ENCODE measurements around the gene NHS.

The NHS gene

DNA sequence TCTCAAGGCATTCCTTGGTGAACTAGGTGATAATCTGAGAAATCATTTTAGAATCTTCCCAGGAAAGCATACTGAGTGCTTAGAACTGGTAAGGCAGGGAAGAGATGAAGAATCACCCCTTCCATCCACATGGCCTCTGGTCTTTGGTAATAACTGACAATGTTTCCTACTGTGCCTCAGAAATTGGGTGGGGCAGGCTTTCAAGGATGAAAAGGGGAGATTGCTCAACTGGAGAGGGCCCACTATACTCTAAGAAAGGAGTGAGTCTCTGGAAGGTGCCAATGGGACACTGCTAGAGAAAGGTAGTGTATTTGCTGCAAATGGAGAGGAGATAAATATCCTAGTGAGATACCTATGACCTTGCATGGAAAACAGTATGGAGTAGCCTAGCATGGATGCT, 227.2 kb downstream of the NHS start:
- no peaks in the 10 kb centered on the region for H3K9me3 ChIP-seq
- DNase-seq: no peak
- no peak overlapping the region for H3K4me3 ChIP-seq (ENCODE audit: low read depth, low read length)
- no peaks in the 10 kb centered on the region for H3K4me1 ChIP-seq
- H3K36me3 ChIP-seq: no peaks in the 10 kb centered on the region
- H3K27me3 ChIP-seq: no peaks in the 10 kb centered on the region
- TF ChIP-seq, protein P1, sequence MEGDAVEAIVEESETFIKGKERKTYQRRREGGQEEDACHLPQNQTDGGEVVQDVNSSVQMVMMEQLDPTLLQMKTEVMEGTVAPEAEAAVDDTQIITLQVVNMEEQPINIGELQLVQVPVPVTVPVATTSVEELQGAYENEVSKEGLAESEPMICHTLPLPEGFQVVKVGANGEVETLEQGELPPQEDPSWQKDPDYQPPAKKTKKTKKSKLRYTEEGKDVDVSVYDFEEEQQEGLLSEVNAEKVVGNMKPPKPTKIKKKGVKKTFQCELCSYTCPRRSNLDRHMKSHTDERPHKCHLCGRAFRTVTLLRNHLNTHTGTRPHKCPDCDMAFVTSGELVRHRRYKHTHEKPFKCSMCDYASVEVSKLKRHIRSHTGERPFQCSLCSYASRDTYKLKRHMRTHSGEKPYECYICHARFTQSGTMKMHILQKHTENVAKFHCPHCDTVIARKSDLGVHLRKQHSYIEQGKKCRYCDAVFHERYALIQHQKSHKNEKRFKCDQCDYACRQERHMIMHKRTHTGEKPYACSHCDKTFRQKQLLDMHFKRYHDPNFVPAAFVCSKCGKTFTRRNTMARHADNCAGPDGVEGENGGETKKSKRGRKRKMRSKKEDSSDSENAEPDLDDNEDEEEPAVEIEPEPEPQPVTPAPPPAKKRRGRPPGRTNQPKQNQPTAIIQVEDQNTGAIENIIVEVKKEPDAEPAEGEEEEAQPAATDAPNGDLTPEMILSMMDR (IDR thresholded peaks at IDR 0.05; ENCODE audit: low read depth, low read length): no peak

DNA sequence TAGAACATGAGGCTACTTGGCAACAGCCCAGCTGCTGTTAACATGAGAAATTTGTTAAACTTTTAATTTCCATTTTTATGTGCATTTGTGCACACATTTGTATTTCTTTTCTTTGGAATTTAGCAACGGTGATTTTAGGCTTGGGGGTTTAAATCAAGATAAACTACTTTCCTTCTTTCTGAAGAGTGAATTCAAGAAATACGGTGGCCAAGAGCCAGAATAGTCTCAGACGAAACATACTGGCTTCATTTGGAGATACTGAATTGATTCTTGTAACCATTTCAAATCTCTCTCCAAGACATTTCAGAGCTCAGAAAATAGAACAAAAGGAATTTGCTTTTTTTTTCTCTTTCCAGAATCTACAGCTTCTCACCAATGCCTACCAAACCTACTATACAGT, 228.2 kb downstream of the NHS start:
- no peaks in the 10 kb centered on the region for H3K27me3 ChIP-seq
- TF ChIP-seq, protein P1 (IDR thresholded peaks at IDR 0.05; ENCODE audit: low read depth, low read length): no peak
- DNase-seq: no peak

DNA sequence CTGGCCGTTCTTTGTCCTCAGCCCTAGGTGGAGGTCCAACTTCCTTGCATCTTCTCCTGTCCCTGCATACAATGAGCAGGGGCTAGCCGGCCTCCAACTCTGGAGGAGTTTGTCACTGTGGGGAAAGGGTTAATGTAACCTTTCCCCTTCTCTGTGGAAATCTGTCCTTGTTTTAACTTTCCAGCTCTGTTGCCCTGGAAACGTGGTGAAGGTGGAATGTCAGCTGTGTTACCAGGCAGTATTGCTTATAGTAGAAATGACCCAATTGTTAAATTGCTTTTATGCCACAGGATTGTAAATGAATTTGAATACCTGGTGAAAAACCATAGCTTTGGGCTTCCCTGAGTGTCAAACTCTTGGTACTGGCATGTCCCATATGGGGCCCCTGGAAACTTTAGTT, 230.7 kb downstream of the NHS start:
- H3K9me3 ChIP-seq: no peaks in the 10 kb centered on the region
- TF ChIP-seq, protein P1 (IDR thresholded peaks at IDR 0.05; ENCODE audit: low read depth, low read length): no peak
- H3K36me3 ChIP-seq: no peaks in the 10 kb centered on the region
- DNase-seq: no peak
- H3K4me1 ChIP-seq: no peaks in the 10 kb centered on the region; the same call in 1 of the 2 replicates
- H3K27me3 ChIP-seq: no peaks in the 10 kb centered on the region
- H3K4me3 ChIP-seq (ENCODE audit: low read depth, low read length): no peak overlapping the region

More for the DNA sequence above, 228.2 kb downstream of the NHS start:
- no peaks in the 10 kb centered on the region for H3K4me1 ChIP-seq
- no peak overlapping the region for H3K4me3 ChIP-seq (ENCODE audit: low read depth, low read length)
- no peaks in the 10 kb centered on the region for H3K36me3 ChIP-seq
- no peaks in the 10 kb centered on the region for H3K9me3 ChIP-seq

DNA sequence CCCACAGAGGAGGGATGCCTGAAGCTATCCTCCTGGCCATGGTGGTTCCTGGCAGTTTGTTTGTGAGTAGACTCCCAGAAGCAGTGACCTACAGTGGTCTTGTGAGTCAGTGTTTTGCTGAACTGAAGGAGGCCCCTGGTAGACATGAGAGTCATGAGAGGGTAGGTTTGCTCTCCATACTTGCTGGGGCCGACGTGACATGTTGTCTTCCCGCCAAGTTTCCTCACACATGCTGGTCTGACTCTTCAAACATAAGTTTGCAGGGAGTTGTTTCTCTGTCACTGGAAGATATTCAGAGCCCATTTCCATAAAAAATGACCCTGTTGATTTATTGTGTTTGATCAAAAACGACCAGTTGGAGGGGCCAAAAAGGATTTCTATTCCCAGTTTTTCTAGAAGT, 231.2 kb downstream of the NHS start:
- no peak for DNase-seq
- H3K4me3 ChIP-seq (ENCODE audit: low read depth, low read length): no peak overlapping the region
- no peaks in the 10 kb centered on the region for H3K9me3 ChIP-seq
- no peaks in the 10 kb centered on the region for H3K27me3 ChIP-seq
- H3K4me1 ChIP-seq: no peaks in the 10 kb centered on the region; the same call in 1 of the 2 replicates
- TF ChIP-seq, protein P1 (IDR thresholded peaks at IDR 0.05; ENCODE audit: low read depth, low read length): no peak
- no peaks in the 10 kb centered on the region for H3K36me3 ChIP-seq

DNA sequence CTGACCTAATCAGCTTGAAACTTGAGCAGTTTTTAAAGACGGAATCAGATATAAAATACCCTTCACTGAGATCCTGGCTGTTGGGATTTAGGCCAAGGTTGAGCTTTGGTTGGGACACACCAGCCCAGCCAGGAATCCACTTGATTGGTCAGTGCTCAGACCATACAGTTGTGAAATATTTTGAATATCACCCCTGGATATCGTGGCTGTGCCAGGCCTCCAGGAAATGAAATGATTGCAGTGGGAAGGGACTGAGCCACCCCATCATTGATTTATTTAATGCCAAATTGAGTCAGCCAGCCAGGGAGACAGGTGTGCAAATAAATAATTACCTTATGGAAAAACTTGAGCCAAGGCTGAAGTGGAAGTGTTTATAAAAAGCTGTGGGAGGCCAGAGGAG, 233.9 kb downstream of the NHS start:
- Histone ChIP-seq H3K36me3 (no peaks in the 10 kb centered on the region), H3K4me3 (ENCODE audit: low read depth, low read length) (no peak overlapping the region), H3K4me1 (no peaks in the 10 kb centered on the region; the same call in 1 of the 2 replicates), H3K27me3 (no peaks in the 10 kb centered on the region), H3K9me3 (no peaks in the 10 kb centered on the region)
- TF ChIP-seq, protein P1 (IDR thresholded peaks at IDR 0.05; ENCODE audit: low read depth, low read length): no peak
- no peak for DNase-seq

DNA sequence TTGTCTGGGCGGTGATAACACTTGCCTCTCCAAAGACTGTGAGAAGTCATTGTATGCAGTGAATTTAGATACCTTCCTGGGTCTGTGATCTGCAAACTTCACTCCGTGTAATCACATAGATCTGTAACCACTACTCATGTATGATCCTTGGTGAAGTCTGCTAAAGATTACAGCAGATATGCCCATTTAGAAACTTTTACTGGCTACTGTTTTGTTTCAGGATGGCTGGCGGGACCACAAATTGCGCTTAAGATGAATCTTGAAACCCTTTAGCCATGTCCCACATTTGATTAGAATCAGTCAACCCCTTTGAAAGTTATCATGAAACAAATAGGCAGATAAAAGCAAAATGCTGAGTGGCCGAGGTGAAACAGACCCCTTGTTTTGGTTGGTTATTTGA, 235.8 kb downstream of the NHS start:
- DNase-seq: no peak

More for the DNA sequence above, 235.8 kb downstream of the NHS start:
- H3K9me3 ChIP-seq: no peaks in the 10 kb centered on the region
- TF ChIP-seq, protein P1 (IDR thresholded peaks at IDR 0.05; ENCODE audit: low read depth, low read length): no peak
- H3K4me1 ChIP-seq: no peaks in the 10 kb centered on the region; the same call in 1 of the 2 replicates
- no peaks in the 10 kb centered on the region for H3K27me3 ChIP-seq
- H3K4me3 ChIP-seq (ENCODE audit: low read depth, low read length): no peak overlapping the region
- no peaks in the 10 kb centered on the region for H3K36me3 ChIP-seq

Measured in BE2C (cell line).